HG03558 (cell line): ENCODE data around the gene AGBL3.

ENCODE experiments used
- ATAC-seq: cut with Tn5 transposase; IDR thresholded peaks from one replicate; pipeline ENCODE4 v1.9.1; 2021; ENCODE audit warnings: moderate number of reproducible peaks; ENCODE audit not compliant: unreplicated experiment; ENCODE audit errors: extremely low read depth

Gene AGBL3

DNA sequence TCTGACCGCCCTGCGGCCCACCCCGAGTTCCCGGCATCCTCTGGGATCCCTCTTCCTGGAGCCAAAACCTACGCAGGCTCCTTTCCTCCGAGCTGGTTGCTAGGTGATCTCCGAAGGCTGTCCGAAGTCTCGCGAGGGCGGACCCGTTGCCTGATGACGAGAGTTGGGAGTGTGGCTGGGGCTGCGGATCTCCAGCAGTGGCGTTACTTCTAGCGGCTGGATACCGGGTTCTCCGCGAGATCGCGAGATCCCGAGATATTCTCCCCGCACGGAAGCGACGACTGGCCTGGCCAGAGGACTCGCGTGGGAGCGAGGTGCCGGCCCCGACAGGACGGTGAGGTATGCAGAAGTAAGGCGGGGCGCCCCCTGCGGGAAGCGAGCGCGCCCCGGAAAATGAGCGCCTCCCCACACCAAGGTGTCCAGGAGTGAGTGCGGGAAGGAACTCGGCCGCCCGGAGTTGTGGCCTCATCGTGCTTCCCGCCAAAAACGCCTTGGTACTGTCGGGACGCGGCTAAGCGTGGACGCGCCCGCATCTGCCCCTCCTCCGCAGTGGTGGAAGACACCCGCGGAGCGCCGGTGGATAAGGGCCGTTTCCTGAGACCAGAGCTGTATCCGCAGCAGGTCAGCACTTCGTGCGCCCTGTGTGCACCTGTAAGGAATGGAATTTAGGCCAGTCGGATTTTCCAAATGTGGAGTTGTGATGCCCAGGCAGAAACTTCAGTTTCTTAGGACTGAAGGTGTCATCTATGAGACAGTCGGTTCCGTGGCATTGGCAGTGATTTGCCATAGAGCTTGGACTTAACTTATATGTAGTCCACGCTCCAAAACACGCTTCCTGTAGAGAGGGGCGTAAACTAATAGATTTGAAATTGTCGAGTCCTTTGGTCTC is at the start of gene AGBL3:
Gene AGBL3 (plus strand): TSS at position 146 of the 889 bp plus-strand sequence. CDS start 1,426 bp downstream, outside the sequence.
- ATAC-seq, result peak; percentile 79

GRCh38 chr7:134936893-134937510 is 49.3 kb upstream of the AGBL3 start:
- ATAC-seq, result no peak

- ATAC-seq, result no peak
These were observed 48.2 kb upstream of the AGBL3 start for GRCh38 chr7:134938141-134938540.

DNA sequence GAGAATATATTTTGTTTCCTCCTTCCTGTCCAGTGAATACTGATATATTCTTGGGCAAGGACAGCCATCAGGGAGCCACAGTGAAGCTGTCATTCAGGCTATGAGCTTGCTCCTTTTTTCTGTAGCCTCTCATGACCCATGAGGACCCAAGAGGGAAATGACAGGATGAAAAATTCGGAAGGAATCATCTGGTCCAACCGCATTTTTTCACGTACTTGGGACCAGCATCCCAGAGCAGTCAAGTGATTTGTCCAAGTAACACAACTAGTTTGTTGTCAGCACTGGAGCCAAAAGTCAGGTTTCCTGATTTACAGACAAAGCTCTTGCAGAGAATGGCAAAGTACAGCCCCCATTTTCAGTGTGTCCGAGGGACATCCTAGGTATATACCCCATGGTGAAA is 47.2 kb upstream of the AGBL3 start:
- ATAC-seq, result no peak

DNA sequence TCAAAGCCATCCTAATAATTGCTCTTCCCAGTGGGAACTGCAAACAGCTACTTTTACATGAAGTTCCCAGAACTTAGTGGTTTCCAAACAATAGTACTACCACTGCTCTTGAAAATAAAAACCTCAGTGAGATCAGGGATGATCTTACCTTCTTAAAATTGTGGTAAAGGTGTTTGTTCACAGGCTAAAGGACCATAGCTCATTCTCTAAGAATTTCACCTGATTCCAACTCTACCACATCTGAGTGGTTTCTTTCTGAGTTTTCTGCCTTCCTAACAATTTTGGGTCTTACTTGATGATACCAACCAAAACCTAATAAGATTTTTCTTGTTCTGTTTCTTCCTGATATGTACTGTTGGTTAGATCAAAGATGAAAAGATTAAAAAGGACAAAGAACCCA is 45.6 kb upstream of the AGBL3 start:
- no peak for ATAC-seq

DNA sequence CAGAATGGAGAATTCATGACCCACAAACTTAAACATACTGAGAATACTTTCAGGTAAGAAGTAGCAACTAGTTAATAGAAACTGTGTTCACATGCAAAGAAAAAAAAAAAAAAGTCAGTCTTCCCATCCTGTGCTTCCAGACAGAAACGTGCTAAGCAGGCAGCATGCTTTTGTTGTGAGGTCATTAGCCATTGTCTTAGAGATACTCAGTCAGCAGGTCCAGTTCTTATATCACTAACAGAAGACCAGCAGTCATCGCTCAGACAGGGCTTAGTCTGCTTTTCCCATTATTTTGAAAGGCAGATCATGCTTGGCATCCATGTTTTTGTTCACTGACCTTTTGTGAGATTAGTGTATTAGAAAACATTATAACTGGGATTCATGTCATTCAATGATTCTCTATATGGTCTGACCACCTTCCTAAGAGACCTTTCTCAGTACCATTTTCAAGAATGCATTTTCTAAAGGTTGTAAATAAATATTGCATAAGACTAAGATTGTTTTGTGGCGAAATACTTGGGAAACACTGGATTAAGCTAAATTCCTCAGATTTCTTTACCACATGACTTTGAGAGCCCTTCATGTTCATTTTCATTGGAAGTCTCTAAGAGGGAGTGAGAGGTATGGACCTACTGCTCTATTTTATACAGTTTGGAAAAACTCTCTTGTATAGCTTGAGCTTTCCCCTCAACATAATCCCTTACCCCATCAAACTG is 45.0 kb upstream of the AGBL3 start:
- ATAC-seq, result no peak

GRCh38 chr7:134941952-134942351 is 44.4 kb upstream of the AGBL3 start:
- no peak for ATAC-seq

DNA sequence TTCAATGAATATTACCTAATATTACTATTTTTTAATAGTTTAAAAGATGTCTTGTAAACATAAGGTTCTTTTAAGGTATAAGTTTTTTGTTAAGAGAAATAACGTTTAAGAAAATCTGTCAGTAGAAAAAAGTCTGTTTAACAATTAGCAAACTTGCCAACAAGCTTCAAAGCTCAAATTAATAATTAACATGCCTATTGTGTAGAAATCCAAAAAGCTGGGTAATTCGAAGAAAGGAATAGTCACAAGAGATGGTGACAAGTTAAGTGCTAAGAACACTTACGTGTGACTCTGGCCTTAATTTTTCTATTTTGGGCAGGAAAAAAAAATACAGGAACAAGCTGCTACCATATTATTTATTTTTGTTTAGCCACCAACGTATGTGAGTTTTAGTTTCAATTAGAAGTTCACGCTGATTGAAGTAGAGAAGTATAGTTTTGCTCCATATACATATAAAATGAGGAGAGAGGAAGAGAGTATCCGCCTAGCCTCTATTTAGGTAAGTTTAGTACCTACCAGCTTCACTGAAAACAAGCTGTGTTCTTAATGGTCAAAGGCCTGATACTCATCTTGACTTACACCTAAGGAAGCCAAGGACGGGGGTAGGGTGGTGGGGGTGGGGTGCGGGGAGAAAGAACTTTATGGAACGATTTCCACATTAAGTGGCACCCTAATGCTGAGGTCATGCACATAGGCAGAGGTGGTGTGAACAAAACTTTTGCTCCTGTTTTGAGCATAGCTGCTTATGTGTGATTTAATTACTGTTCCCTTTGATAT is 43.4 kb upstream of the AGBL3 start:
- no peak for ATAC-seq

GRCh38 chr7:134943785-134944400 is 42.4 kb upstream of the AGBL3 start:
- no peak for ATAC-seq

GRCh38 chr7:134945691-134946090 is 40.6 kb upstream of the AGBL3 start:
- ATAC-seq, result no peak

DNA sequence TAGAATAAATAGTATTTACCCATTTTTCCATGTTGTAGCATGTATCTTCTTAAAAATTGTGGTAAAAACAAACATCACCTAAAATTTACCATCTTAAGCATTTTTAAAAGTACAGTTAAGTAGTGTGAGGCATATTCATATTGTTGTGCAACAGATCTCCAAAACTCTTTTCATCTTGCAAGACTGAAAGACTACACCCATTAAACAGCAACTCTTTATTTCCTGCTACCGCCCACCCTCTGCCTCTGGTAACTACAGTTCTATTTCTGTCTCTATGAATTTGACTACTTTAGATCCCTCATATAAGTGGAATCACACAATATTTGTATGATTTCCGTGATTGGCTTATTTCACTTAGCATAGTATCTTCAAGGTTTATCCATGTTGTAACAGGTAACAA is 40.0 kb upstream of the AGBL3 start:
- no peak for ATAC-seq

DNA sequence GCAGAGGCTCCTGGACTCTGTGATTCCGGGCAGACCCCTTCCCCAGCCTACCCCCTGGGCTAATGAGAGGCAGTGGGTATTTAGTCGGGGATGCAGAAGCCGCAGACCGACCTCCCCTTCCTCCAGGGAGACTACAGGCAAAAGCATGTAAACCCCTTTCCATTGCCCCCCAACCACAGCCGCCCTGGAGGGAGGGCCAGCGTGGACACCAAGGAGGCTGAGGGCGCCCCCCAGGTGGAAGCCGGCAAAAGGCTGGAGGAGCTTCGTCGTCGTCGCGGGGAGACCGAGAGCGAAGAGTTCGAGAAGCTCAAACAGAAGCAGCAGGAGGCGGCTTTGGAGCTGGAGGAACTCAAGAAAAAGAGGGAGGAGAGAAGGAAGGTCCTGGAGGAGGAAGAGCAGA is 39.0 kb upstream of the AGBL3 start:
- no peak for ATAC-seq

GRCh38 chr7:134947831-134948230 is 38.5 kb upstream of the AGBL3 start:
- ATAC-seq, result no peak

DNA sequence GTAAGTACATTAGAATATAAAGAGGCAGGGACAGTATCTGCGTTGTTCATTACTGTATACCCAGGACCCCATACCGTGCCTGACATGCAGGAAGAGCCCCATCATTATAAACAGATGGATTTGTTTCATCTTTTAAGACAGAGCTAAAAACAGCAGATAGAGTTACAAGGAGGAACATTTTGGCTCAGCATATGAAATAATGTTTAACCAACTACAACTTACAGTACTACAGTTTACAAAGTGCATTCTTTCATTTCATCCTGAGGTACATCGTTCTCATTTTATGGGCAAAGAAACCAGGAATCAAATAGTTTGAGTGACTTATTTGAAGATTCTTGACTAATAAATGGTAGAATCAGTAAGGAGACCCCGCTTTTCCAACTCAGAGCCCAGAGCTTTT is 38.1 kb upstream of the AGBL3 start:
- no peak for ATAC-seq

DNA sequence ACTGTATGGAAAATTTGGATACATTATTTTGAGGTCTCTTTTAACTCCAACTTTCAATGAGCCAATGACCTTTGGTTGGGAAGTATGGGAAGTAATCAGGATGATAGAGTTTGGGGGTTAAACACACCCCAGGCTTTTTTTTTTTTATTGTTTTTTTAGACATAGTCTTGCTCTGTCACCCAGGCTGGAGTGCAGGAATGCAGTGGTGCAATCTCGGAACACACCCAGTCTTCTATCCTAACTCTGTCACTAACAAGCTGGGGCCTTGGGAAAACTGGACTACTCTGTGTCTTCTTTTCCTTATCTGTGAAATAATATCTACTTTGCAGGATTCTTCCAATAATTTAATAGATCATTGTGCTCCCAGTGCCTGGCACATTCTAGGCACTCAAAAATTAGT is 37.6 kb upstream of the AGBL3 start:
- no peak for ATAC-seq

DNA sequence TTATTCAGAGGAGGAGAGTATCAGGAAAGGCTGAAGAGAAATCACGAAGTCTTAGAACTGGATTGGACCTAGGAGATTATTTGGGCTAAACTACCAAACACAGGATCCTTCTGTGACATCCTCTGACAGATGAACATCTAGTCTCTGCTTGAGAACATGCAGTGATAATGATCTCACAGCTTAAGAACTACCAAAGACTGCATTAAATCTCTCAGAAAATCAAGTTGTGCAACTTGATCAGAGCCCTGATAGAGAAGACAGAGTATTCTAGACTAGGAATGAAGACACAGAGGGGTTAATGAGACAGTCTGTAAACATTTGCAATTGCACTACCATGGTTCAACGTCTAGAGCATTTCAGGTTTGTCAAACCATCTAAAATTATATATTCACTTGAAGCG is 37.1 kb upstream of the AGBL3 start:
- no peak for ATAC-seq

GRCh38 chr7:134954197-134955082 is 31.9 kb upstream of the AGBL3 start:
- ATAC-seq, result no peak

DNA sequence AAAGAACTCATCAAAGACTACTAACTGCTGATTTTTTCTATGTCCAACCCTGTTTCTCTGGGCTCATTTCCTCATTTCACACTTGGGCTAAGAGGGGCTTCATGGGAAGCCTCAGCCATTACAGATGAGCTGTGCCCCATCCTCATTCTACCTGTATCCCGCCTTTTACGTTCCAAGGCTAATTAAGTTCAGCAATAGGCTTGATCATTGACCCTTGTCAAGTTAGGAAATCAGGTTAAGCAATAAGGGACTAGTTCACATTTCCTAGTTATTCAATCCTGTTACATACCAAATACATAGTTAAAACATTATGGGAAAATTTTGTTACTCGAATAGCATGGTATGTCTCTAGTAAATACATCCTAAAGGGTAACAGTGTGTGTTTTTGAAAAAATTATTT is 29.3 kb upstream of the AGBL3 start:
- no peak for ATAC-seq

DNA sequence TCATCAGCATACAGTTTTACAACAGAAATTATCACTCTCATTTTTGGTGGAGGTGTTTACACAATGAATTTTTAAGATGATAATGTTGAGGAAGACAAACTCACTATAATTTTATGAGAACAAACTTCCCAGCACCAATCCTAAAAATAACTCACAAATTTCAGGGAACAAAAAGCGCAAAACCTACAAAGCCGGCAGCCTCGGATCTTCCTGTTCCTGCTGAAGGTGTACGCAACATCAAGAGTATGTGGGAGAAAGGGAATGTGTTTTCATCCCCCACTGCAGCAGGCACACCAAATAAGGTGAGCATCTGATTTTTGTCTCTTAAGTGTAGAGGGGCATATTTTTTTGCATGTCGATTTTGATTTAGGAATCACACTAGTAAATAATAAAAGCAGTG is 26.5 kb upstream of the AGBL3 start:
- no peak for ATAC-seq
